Mucosa of descending colon (tissue), 3 donors: ENCODE measurements around the gene TUB. TPM values are rescaled to one million over a fixed set of nuclear protein-coding genes. Genes with fewer than 3 reads are reported as not detected.
A peak's percentile ranks its signal among the peaks of the same experiment; 100 is the strongest.

ENCODE experiments used
- ATAC-seq: fragments of 200-7000 bp; cut with Tn5 transposase; one replicate; pipeline ENCODE4 v1.9.1; 2020; ENCODE audit warnings: mild to moderate bottlenecking, moderate library complexity
- DNase-seq, 3 donors: peaks; one replicate each; pipeline ENCODE4 v3.0.0-alpha.2; 2020
- H3K36me3 ChIP-seq: fragments of 200-600 bp; one replicate; pipeline ENCODE4 v1.8.0; 2021; ENCODE audit warnings: low read depth, mild to moderate bottlenecking
- H3K4me1 ChIP-seq: fragments of 200-600 bp; one replicate; pipeline ENCODE4 v1.8.0; 2021; ENCODE audit warnings: low read depth, mild to moderate bottlenecking
- H3K4me3 ChIP-seq: fragments of 200-600 bp; one replicate; pipeline ENCODE4 v1.8.0; 2021; ENCODE audit warnings: mild to moderate bottlenecking
- H3K9me3 ChIP-seq: fragments of 200-600 bp; one replicate; pipeline ENCODE4 v1.8.0; 2021; ENCODE audit warnings: mild to moderate bottlenecking
- intact Hi-C, 2 donors: fragments of 100-400 bp; cut with DNase I in 1 of 2; cut with micrococcal nuclease in 1 of 2; formaldehyde crosslinking; loops; one replicate each; pipeline versions ENCODE4 v1.11.0 to v1.11.1; 2022; cut with DNase I, micrococcal nuclease
- total RNA-seq, 3 donors: library from RNA; stranded (reverse); fragmentation: NEBNext Ultra II Directional in 2 of 3; extraction: Animal tissue kit (Norgen Biotek cat#: 25700) in 2 of 3; gene quantifications; one replicate each; pipeline versions ENCODE4 v1.2.1 to v1.2.4, GENCODE V29; 2021 to 2023
- TF ChIP-seq, protein P1 (sequence below): fragments of 200-600 bp; IDR thresholded peaks from one replicate; pipeline ENCODE4 v1.8.0; 2022; ENCODE audit warnings: antibody characterized with exemption, mild to moderate bottlenecking
- donor health status: DM: no; HTN: no; CAD: no; lungs with moderate emphysema.
- donor health status: DM: no; HTN: no; CAD: no.
- donor health status: DM: no; HTN: yes; CAD: no.

Gene TUB
- total RNA-seq, 3 donors from 2014 or later: 0.58 to 10.4 (median 1.8) TPM

DNA sequence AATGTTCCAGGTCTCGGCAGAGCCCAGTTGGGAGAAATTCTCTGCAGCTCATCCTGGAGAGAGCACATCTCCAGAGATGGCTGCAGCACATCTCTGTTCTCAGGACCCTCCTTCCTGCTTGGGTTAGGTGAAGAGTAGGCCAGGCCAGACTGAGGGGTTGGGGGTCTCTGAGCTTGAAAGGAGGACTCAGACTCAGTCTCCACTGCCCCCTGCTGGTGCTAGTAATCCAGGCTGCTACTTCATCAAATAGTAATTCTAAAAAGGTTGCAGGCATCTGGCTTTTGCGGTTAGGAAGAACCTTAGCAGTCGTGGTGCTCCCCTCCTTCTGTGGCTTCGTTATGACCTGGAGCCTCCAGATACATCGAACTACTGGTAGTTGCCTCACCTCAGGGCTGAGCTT is 9.7 kb downstream of the TUB start:
- H3K4me1 ChIP-seq: no peaks in the 10 kb centered on the region
- no peak overlapping the region for H3K4me3 ChIP-seq
- no peak for ATAC-seq
- DNase-seq: peak in 1 of 3 donors; percentile 49
- H3K36me3 ChIP-seq: no peaks in the 10 kb centered on the region
- H3K9me3 ChIP-seq: no peaks in the 10 kb centered on the region
- TF ChIP-seq, protein P1, sequence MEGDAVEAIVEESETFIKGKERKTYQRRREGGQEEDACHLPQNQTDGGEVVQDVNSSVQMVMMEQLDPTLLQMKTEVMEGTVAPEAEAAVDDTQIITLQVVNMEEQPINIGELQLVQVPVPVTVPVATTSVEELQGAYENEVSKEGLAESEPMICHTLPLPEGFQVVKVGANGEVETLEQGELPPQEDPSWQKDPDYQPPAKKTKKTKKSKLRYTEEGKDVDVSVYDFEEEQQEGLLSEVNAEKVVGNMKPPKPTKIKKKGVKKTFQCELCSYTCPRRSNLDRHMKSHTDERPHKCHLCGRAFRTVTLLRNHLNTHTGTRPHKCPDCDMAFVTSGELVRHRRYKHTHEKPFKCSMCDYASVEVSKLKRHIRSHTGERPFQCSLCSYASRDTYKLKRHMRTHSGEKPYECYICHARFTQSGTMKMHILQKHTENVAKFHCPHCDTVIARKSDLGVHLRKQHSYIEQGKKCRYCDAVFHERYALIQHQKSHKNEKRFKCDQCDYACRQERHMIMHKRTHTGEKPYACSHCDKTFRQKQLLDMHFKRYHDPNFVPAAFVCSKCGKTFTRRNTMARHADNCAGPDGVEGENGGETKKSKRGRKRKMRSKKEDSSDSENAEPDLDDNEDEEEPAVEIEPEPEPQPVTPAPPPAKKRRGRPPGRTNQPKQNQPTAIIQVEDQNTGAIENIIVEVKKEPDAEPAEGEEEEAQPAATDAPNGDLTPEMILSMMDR: no peak
- intact Hi-C loops: loop anchor here in 1 of 2 donors (5.0 kb wide), 2 partner anchors 53 to 73 kb away; no protein-coding TSS in a partner anchor

DNA sequence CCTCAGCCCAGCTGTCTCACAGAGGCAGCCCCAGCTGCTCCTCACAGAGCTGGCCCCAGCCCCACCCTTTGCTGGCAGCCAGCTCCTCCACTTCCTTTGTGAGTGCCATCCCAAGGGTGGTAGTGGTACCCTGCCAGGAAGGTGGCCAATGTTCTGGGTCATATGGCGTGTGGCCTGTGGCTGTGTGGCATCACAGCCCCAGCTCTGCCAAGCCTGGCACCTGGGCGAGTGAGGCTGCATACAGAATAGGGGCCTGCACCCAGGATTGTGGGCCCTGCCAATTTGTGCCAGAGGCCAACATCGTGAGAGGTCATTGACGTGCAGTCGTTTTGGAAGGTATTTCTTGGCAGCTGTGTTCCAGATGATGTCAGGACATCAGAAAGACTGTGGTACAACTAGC is 10.7 kb downstream of the TUB start:
- ATAC-seq (no peak), DNase-seq (no peak)
- TF ChIP-seq, protein P1: no peak
- no peak overlapping the region for H3K4me3 ChIP-seq
- intact Hi-C loops: loop anchor here in 1 of 2 donors (5.0 kb wide), 2 partner anchors 54 to 74 kb away; no protein-coding TSS in a partner anchor
- no peaks in the 10 kb centered on the region for H3K4me1 ChIP-seq
- no peaks in the 10 kb centered on the region for H3K9me3 ChIP-seq
- no peaks in the 10 kb centered on the region for H3K36me3 ChIP-seq

DNA sequence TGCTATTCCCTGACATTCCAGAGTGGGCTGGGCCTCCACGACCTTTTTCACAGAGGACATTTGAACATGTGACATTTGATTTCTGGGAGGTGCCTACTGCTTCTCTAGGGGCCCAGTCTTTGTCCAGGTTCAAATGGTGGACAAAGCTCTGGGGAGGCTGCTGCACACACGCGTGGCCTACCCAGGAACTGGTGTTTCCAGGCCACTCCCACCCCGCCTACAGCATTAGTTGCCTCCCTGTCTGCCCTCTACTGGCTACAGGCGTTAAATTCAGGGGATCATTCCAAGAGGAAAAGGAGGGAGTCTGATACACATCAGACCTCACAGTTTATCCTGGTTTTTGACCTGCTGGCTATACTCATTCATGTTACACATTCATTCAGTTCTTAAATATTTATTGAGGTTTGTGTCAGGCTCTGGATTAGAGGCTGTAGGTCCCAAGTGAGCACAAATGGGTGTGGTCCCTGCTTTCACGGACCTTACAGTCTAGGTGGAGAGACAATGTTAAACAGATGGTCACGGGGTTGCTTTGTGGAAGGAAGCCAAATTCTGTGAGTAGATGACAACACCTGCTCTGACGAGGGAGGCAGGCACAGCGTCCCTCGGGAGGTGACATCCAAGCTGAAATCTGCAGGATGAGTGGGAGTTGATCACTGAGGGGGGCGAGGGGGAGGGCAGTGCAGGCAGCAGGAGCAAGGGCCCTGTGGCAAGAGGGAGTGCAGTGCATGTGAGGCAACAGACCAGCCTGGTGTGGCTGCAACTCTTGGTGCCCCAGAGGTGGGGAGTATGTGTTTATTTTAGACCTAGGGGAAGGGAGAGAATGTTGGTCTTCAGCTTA is 11.8 kb downstream of the TUB start:
- Histone ChIP-seq H3K9me3 (no peaks in the 10 kb centered on the region), H3K36me3 (no peaks in the 10 kb centered on the region), H3K4me3 (no peak overlapping the region), H3K4me1 (no peaks in the 10 kb centered on the region)
- TF ChIP-seq, protein P1: peak; percentile 36
- ATAC-seq (peak; percentile 81), DNase-seq (peak in 2 of 3 donors; percentile 54 to 82)
- intact Hi-C loops: loop anchor here in 1 of 2 donors (5.0 kb wide), 2 partner anchors 56 to 76 kb away; no protein-coding TSS in a partner anchor

DNA sequence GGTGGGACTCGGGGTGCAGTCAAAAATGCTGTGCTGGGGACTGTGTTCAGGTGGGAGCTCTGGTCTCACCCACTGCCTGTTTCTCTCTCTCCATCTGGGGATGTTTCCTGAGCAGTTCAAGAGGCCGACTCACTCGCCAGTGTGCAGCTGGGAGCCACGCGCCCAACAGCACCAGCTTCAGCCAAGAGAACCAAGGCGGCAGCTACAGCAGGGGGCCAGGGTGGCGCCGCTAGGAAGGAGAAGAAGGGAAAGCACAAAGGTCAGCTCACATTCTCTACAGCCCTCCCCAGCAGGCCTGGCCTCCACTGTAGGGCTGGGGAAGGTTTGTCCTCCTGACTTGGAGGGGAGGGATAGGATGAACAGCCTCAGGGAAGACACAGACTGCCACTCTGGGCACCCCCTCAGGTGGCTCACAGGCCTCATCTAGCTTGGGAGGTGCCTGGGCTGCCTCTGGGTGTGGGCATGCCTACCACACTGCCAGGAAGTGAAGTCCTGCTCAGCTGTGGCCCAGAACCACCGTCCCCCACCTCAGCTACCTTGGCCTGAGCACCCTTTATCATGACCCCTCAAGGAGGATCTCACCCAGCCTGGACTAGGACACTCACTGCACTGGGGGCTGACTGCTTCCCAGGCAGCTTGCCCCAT is 13.0 kb downstream of the TUB start:
- ATAC-seq (peak; percentile 47), DNase-seq (peak in 1 of 3 donors; percentile 59)
- Histone ChIP-seq H3K36me3 (no peaks in the 10 kb centered on the region), H3K4me3 (no peak overlapping the region), H3K9me3 (no peaks in the 10 kb centered on the region), H3K4me1 (no peaks in the 10 kb centered on the region)
- intact Hi-C loops: loop anchor here in 1 of 2 donors (5.0 kb wide), 2 partner anchors 57 to 77 kb away; no protein-coding TSS in a partner anchor
- TF ChIP-seq, protein P1: no peak

DNA sequence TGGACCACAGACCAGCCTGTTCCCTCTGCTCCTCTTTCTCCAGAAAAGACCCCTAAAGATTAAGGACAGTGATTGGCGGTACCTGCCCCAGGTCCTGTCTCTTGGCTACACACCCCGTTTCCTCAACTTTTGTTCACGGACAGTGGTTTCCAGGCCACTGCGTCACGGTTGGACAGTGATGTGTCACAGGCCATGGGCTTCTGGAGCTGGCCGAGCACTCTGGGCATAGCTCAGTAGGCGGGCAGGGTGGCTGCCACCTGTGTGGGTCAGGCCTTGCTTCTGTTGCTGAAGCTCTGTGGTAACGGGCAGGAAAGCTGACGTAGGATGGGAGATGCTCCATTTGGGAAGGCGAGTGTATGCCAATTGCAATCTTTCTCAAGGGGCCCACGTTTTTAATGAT is 13.6 kb downstream of the TUB start:
- TF ChIP-seq, protein P1: no peak
- intact Hi-C loops: loop anchor here (5.0 kb wide), 3 partner anchors 57 to 87 kb away; no protein-coding TSS in a partner anchor

More for the DNA sequence above, 13.6 kb downstream of the TUB start:
- Histone ChIP-seq H3K9me3 (no peaks in the 10 kb centered on the region), H3K36me3 (no peaks in the 10 kb centered on the region), H3K4me1 (no peaks in the 10 kb centered on the region), H3K4me3 (no peak overlapping the region)
- no peak for DNase-seq
- ATAC-seq: no peak
